ENCODE measurements around the gene NLRC3.

DNA sequence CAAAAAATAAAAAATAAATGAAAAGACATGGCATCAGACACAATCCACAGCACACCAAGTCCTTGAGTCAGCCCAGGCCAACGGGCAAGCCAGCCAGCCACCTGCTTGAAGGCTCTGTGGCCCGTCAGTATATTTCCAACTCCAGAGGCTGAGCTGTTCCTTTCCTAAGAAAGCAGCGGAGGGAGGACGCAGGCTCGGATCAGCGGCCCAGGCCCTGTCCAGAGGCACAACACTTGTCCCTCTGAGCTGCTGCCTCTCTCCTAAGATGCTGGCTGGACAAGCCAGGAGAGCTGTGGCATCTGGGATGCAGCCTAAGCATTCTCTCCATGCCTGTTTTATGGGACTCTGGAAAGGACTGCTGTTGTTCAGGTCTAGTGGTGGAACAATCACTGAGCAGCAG is 14.8 kb upstream of the NLRC3 start:
- TF ChIP-seq POLR2A (IDR thresholded peaks at IDR 0.05; ENCODE audit: low read length) = no peak
- no peak for TF ChIP-seq GATA1 (IDR thresholded peaks at IDR 0.05; ENCODE audit: low read depth, low read length)

Data from erythroblast (primary cell).